GM12873 (cell line): ENCODE data around the gene ANKMY1.

Experiments used
- CTCF ChIP-seq: IDR thresholded peaks from 2 replicates; pipeline ENCODE4 v1.5.1; 2012; ENCODE audit warnings: low read depth, mild to moderate bottlenecking, moderate library complexity, low read length, control low read depth; ENCODE audit not compliant: insufficient read depth; ENCODE audit errors: missing control alignments

Gene ANKMY1

GRCh38 chr2:240593703-240594451 is 36.1 kb upstream of the ANKMY1 start:
- TF ChIP-seq CTCF: no peak

- no peak for TF ChIP-seq CTCF
Measured at GRCh38 chr2:240593026-240593702, 35.4 kb upstream of the ANKMY1 start.

- no peak for TF ChIP-seq CTCF
Measured at GRCh38 chr2:240591784-240592183, 34.0 kb upstream of the ANKMY1 start.

GRCh38 chr2:240591226-240591625 is 33.4 kb upstream of the ANKMY1 start:
- TF ChIP-seq CTCF: no peak

- no peak for TF ChIP-seq CTCF
Measured at GRCh38 chr2:240590681-240591111, 32.9 kb upstream of the ANKMY1 start.

- no peak for TF ChIP-seq CTCF
Measured at GRCh38 chr2:240589850-240590525, 32.2 kb upstream of the ANKMY1 start.

- no peak for TF ChIP-seq CTCF
Measured at GRCh38 chr2:240589375-240589774, 31.6 kb upstream of the ANKMY1 start.
